ENCODE results near the gene ARHGAP15.

DNA sequence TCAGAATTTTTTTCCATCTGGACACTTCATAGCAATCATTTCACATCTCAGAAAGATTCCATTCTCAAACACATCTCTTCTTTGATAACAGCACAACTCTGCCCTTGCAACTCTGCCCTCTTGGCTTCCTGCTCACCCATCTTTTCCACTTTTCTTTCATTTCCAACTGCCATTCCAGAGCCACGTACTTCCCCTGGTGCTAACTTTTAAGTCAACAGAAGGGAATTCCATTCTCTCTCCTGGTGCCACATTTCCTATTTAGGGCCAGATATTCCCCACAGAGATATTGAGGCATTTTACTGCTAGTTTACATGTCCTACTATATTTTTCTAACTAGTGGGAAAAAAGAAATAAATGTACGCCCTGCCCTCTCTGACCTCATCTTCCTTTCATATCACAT lies 590.2 kb downstream of the ARHGAP15 start:
- no peak for TF ChIP-seq POLR2AphosphoS5 (IDR thresholded peaks at IDR 0.05; ENCODE audit: low read depth, low read length)
- TF ChIP-seq CTCF (IDR thresholded peaks at IDR 0.05 in 2 of 3, conservative IDR thresholded peaks at IDR 0.05 in 1 of 3; ENCODE audit: borderline replicate concordance in 1 of 3, insufficient read depth in 1 of 3, low read depth in 2 of 3, low read length in 2 of 3): no peak
- no peak for TF ChIP-seq EZH2 (IDR thresholded peaks at IDR 0.05)
- TF ChIP-seq REST (IDR thresholded peaks at IDR 0.05; ENCODE audit: low read depth): no peak
- no peak for TF ChIP-seq POLR2A (IDR thresholded peaks at IDR 0.05; ENCODE audit: borderline replicate concordance, extremely low read depth, insufficient read depth, insufficient read length)
- no peak for TF ChIP-seq MAX (IDR thresholded peaks at IDR 0.05)
- no peak for TF ChIP-seq ZNF274 (IDR thresholded peaks at IDR 0.05; ENCODE audit: low read depth, low read length)
- no peak for TF ChIP-seq ELF1 (IDR thresholded peaks at IDR 0.05; ENCODE audit: borderline replicate concordance, low read depth)
- TF ChIP-seq YY1 (IDR thresholded peaks at IDR 0.05; ENCODE audit: extremely low read depth, insufficient replicate concordance, low read depth, low read length): no peak
- TF ChIP-seq SRF (IDR thresholded peaks at IDR 0.05; ENCODE audit: low read depth): no peak
- no peak for TF ChIP-seq SP1 (IDR thresholded peaks at IDR 0.05; ENCODE audit: low read depth)
- no peak for TF ChIP-seq TCF7L2 (IDR thresholded peaks at IDR 0.05; ENCODE audit: borderline replicate concordance, extremely low read depth, insufficient read depth, insufficient read length)
